ENCODE results near the gene LRRC32.
"Not testable (repeated sequence)": the region's sequence is repeated elsewhere in the genome, so short reads cannot be mapped to it uniquely, and the experiment has no call there.

Gene LRRC32

GRCh38 chr11:76609736-76610370 lies 60.7 kb downstream of the LRRC32 start:
- DNase-seq = no peak

DNA sequence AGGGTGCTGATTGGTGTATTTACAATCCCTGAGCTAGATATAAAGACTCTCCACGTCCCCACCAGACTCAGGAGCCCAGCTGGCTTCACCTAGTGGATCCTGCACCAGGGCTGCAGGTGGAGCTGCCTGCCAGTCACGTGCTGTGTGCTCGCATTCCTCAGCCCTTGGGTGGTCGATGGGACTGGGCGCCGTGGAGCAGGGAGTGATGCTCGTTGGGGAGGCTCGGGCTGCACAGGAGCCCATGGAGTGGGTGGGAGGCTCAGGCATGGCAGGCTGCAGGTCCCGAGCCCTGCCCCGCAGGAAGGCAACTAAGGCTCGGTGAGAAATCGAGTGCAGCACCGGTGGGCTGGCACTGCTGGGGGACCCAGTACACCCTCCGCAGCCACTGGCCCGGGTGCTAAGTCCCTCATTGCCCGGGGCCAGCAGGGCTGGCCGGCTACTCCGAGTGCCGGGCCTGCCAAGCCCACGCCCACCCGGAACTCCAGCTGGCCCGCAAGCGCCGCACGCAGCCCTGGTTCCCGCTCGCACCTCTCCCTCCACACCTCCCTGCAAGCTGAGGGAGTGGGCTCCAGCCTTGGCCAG lies 61.6 kb downstream of the LRRC32 start:
- DNase-seq = not testable (repeated sequence)

DNA sequence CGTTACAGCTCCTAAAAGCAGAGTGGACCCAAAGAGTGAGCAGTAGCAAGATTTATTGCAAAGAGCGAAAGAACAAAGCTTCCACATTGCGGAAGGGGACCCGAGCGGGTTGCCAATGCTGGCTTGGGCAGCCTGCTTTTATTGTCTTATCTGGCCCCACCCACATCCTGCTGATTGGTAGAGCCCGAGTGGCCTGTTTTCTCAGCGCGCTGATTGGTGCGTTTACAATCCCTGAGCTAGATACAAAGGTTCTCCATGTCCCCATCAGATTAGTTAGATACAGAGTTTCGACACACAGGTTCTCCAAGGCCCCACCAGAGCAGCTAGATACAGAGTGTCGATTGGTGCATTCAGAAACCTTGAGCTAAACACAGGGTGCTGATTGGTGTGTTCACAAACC lies 62.3 kb downstream of the LRRC32 start:
- not testable (repeated sequence) for DNase-seq
